GM19397 (cell line): ENCODE results near the gene ZNF470.

Source experiments
- ATAC-seq: cut with Tn5 transposase; IDR thresholded peaks from one replicate; pipeline ENCODE4 v1.9.1; 2021; ENCODE audit warnings: mild to moderate bottlenecking, moderate library complexity; ENCODE audit not compliant: unreplicated experiment

ZNF470 gene

DNA sequence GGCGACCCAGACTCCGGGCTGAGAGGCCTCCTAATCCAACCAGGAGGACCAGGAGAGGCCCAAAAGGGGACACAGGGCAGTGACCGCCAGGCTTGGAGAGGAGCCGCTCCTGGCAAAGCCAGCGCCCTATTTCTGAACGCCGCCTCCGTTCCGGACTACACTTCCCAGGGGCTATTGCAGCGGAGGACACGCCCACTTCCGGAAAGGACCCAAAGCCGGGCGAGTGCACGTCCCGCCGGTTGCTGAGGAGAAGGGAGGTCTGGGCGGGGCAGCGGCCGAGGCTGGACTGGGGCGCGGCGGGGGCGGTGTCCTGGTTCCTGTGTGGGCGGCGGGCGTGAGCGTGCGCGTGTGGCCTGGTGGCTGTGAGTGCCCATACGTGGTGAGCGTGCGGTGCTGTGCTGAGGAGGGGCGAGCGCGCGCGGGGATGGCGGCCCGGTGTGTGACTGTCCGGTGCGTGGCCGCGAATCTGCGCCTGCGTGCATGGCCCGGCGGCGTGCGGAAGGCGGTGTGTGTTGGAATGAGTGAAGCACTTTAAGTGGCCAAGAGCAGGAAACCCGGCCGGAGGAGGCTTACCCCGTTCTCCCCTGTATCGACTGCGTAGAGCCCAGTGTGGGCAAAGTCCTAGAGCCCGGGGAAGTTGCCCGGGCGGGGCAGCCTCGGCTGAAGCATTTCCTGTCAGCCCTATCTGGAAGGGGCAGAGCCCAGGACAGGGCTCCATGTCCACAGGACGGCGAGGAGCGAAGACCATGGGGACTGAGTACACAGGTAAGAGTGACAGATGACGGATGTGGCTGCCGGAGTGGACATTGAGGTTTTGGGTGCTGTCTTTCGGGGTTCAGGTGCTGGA is at the start of gene ZNF470:
ZNF470 (plus strand) TSS at position 195 of the 847 bp plus-strand sequence. CDS start 2,844 bp downstream, outside the sequence.
- peak; percentile 98 for ATAC-seq

DNA sequence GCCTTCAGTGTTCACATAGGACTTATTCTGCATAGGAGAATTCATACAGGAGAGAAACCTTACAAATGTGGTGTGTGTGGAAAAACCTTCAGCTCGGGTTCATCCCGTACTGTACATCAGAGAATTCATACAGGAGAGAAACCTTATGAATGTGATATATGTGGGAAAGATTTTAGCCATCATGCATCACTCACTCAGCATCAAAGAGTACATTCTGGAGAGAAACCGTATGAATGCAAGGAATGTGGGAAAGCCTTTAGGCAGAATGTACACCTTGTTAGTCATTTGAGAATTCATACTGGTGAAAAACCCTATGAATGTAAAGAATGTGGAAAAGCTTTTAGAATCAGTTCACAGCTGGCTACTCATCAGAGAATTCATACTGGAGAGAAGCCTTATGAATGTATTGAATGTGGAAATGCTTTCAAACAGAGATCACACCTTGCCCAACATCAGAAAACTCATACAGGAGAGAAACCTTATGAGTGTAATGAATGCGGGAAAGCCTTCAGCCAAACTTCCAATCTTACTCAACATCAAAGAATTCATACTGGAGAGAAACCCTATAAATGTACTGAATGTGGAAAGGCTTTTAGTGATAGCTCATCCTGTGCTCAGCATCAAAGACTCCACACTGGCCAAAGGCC is 41.9 kb upstream of the ZNF470 start:
- no peak for ATAC-seq

GRCh38 chr19:56537442-56537841 is 29.8 kb upstream of the ZNF470 start:
- no peak for ATAC-seq

GRCh38 chr19:56538254-56538760 is 29.0 kb upstream of the ZNF470 start:
- peak; percentile 89 for ATAC-seq

- ATAC-seq = peak; percentile 56
These were observed 28.5 kb upstream of the ZNF470 start, which contains the start of gene ZFP28 for GRCh38 chr19:56538761-56539263. TSS of gene ZFP28 (plus strand) at chr19:56538948. CDS start at chr19:56539019, 71 bp downstream.

DNA sequence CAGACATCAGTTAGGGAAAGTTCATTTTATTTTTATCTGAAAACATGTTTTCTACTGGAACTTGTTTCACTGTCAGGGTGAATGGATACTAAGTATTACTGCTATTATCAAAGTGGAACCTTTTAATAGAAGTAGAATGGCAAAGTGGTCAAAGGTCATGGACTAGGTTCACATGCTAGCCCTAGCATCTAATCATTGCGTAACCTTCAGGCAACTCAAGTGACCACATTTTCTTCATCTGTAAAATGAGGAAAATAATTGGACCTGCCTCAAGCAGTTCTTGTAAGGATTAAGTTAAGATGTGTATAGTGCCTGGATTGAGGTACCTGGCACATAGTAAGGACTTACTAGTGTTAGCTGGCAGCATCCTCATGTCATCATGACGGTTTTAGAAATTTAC is 23.5 kb upstream of the ZNF470 start:
- no peak for ATAC-seq

GRCh38 chr19:56547535-56547934 is 19.7 kb upstream of the ZNF470 start:
- no peak for ATAC-seq

DNA sequence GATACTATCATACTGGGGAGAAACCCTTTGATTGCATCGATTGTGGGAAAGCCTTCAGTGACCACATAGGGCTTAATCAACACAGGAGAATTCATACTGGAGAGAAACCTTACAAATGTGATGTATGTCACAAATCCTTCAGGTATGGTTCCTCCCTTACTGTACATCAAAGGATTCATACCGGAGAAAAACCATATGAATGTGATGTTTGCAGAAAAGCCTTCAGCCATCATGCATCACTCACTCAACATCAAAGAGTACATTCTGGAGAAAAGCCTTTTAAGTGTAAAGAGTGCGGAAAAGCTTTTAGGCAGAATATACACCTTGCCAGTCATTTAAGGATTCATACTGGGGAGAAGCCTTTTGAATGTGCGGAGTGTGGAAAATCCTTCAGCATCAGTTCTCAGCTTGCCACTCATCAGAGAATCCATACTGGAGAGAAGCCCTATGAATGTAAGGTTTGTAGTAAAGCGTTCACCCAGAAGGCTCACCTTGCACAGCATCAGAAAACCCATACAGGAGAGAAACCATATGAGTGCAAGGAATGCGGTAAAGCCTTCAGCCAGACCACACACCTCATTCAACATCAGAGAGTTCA is 12.9 kb upstream of the ZNF470 start:
- ATAC-seq = no peak

DNA sequence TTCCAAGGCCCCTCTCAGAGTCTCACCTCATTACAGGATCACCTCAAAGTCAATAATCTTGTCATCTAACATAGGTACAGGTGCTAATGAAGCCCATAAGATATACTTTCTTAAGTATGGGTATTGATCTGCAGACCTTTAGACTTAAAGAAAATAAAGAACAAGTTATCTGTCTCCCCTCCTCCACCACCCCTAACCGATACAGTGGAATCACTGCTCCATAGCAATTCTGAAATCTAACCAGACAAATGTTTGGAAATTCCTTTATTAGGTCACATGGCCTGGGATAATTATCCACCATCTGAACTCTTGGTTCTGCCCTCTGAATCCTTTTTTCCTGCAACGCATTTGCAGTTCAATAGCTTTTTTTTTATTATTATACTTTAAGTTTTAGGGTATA is 4.5 kb upstream of the ZNF470 start:
- no peak for ATAC-seq

- ATAC-seq = peak; percentile 35
These were observed 379 bp upstream of the ZNF470 start for GRCh38 chr19:56566904-56567273.

DNA sequence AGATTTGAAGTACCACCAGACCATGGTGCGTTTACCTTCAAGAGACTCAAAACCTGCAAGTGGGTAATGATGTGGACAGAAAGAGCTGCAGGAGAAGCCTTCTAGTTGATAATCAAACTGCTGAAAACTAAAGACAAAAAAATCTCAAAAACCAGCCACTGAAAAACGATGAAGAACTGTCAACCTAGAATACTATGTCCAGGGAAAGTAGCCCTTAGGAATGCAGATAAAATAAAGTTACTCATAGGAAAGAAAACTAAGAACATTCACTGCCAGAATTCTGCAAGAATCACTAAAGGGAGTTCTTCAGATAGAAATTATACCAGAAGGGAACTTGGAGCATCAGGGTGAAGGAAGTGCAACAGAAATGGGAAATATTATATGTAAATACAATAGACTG is 5.3 kb downstream of the ZNF470 start:
- no peak for ATAC-seq

DNA sequence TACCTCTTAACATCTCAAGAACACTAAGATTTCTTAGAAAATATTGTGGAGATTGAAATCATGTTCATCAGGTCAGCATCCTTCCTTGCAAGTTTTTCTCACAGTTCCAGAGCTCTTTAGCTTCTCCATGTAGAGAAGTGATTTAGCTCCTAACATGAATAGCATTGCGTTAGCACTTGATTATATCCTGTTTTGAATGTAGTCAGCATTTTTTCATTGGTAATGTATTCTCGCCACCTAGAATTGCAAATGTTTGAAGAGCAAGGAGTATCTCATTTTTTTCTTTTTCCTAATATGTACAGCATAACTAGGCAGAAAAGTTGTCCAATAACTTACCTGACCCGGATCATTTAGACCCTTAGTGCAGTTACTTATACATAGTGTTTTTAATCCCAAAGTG is 6.6 kb downstream of the ZNF470 start:
- no peak for ATAC-seq

DNA sequence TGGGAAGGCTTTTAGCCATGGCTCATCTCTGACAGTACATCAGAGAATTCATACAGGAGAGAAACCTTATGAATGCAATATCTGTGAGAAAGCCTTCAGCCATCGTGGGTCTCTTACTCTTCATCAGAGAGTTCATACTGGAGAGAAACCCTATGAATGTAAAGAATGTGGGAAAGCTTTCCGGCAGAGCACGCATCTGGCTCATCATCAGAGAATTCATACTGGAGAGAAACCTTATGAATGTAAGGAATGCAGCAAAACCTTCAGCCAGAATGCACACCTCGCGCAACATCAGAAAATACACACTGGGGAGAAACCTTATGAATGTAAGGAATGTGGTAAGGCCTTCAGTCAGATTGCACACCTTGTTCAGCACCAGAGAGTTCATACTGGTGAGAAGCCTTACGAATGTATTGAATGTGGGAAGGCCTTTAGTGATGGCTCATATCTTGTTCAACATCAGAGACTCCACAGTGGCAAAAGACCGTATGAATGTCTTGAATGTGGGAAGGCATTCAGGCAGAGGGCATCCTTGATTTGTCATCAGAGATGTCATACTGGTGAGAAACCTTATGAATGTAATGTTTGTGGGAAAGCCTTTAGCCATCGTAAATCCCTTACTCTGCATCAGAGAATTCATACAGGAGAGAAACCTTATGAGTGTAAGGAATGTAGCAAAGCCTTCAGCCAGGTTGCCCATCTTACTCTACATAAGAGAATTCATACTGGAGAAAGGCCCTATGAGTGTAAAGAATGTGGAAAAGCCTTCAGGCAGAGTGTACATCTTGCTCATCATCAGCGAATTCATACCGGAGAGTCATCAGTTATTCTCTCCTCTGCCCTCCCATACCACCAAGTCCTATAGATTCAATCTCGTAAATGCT is 10.7 kb downstream of the ZNF470 start:
- ATAC-seq = no peak

GRCh38 chr19:56594446-56594782 is 27.1 kb downstream of the ZNF470 start:
- no peak for ATAC-seq

DNA sequence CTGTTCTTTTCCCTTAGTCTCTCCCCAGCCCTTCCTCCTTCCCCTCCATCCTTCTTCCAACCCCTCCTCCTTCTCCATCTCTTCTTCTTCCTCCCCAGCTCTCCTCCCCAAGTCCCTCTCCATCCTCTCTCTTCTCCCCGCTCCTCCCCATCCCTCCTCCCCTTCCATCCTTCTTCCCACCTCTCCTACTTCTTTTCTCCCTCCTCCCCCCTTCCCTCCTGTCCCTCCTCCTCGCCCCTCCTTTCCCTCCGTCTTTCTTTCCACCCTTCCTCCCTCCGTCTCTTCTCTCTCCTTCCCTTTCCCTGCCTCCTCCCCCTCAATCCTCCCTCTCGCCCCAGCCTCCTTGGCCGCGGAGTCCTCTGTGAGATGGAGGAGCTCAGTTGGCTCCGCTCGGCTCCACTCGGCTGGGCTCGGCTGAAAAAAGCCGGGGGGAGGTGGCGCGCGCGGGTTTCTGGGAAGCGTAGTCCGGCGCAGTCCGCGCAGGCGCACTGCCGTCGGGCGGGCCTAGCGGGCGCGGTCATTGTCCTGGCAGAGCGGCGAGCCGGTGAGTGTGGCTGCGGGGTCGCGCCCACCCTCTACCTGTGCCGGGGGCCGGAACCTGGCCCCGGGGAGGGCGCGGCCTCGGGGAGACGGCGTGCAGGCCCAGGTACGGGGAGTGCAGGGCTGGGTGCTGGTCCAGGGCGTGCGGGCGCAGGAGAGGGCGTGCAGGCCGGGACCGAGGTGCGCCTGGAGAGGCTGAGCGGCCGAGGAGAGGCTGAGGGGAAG is 27.7 kb downstream of the ZNF470 start, which contains the start of gene ZNF71:
ZNF71 (plus strand) TSS at position 520 of the 765 bp plus-strand sequence. CDS start 6,257 bp downstream, outside the sequence.
- ATAC-seq = peak; percentile 97

- no peak for ATAC-seq
These were observed 28.3 kb downstream of the ZNF470 start for GRCh38 chr19:56595548-56595899.

DNA sequence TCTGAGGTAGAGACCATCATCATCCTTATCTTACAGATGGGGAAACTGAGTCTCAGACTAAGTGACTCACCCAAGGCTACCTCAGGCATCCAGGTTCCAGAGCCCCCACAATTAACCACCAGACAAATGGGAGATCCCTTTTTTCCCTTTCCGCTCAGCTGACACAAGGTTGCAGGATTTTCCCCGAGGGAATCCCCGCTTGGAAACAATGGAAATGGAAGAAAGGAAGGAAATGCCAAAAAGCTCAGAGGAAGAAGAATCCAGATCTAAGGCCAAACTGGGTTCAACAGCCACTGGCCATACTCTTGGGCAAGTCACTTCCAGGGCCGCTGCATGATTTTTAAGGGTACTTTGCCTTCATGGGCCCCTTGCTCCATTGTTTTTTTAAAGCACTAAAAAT is 29.4 kb downstream of the ZNF470 start:
- no peak for ATAC-seq

DNA sequence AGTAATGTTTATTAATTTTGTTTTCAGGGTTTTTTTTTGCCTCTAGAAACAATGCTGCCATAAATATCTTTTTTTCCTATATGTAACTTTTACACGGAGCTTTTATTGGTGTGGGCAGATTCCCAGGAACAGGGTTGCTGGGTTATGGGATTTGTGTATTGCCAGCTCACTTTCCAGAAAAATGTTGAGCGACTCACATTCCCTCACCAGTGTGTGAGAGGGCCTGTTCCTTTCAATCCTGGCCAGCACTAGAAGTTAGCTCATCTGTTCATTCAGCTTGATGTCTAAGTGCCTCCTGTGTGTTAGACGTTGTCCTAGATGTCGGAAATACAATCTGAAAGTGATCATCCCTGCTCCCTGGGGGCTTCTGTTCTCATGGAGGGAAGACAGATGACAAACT is 30.4 kb downstream of the ZNF470 start:
- no peak for ATAC-seq

DNA sequence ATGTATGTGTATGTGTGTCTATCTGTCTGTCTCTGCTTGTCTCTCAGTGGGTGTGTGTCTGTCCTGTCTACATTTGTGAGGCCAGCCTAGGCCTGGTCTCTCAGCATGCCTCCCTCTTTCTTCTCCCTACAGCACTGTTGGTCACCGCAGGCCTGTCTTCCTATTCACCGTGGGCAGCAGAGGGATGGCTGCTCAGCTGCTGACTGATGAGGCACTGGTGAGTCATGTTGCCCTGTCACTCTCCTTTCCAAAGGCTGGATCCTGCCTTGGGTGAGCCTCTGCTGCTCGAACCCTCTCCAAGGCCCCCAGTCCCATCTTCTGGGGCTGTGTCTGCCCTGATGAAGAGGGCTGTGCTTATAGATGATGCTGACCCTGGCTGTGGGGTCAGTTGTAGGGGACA is 34.1 kb downstream of the ZNF470 start:
- ATAC-seq = no peak

DNA sequence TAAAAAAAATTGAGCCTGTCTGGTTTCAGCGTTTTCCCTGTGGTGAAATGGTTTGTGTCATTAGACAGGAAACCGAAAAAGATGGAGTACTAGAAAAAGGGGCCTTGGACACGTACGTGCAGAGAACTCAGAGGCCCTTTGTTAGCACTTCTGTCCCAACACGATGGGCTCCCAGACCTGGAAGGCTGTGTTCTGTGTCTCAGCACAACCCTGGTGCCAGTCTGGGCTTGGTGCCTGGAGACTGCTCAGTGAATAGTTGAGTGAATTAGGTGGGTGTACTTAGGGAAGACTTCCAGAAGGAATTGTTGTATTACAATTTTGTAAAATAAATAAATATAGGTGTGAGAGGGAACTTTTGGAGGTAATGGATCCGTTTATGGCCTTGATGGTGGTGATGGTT is 36.6 kb downstream of the ZNF470 start:
- ATAC-seq = no peak
